HG03025 (cell line): Measurements from ENCODE around the gene RPF1.

ENCODE experiments used
- ATAC-seq: cut with Tn5 transposase; IDR thresholded peaks from one replicate; pipeline ENCODE4 v1.9.1; 2021; ENCODE audit warnings: mild to moderate bottlenecking, moderate library complexity; ENCODE audit not compliant: unreplicated experiment, low FRiP score

The RPF1 gene

DNA sequence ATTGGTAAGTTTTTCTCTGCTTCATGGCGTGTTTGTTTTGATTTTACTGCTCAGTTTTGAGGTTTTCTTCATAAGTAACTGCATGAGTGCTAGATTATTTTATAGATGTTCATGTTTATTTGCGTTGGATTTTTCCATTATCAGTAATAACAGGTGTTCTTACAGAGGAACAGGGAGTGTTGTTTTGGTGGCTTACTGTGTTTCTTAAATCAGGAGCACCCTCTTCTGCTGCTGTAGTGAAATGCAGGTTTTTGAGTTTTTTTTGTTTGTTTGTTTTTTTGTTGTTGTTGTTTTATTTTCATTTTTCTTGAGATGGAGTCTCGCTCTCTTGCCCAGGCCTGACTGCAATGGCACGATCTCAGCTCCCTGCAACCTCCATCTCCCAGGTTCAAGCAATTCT, 62.6 kb downstream of the RPF1 start:
- ATAC-seq, result no peak
